HCT116 (cell line): Measurements from ENCODE around the gene TROAP. TPM values are rescaled to one million over a fixed set of nuclear protein-coding genes. Genes with fewer than 3 reads are reported as not detected.
A peak's percentile ranks its signal among the peaks of the same experiment; 100 is the strongest.

ENCODE experiments used
- ATAC-seq: fragments of 200-7000 bp; cut with Tn5 transposase; 2 replicates; pipeline ENCODE4 v1.9.1; 2020; ENCODE audit warnings: mild to moderate bottlenecking, moderate library complexity
- BruUV-seq: library from RNA; stranded (reverse); fragments of 400-500 nt; replicated peaks from 2 replicates; lab custom pipeline; 2021; lab: Mats Ljungman, UMichigan
- CTCF ChIA-PET: fragments of 300-600 bp; sonication (Branson Sonifier 250); formaldehyde crosslinking; loops from one replicate; lab custom pipeline; 2021; ENCODE audit warnings: antibody characterized with exemption; lab: Charles Lee
- POLR2A ChIA-PET: fragments of 300-600, 350-600 bp; sonication (Branson Sonifier 250); formaldehyde crosslinking; loops from one replicate; lab custom pipeline; 2021; ENCODE audit warnings: antibody characterized with exemption; lab: Charles Lee
- RAD21 ChIA-PET, 2 experiments: fragments of 300-600 bp; sonication (Branson Sonifier 250); formaldehyde crosslinking; loops; one replicate each; lab custom pipeline; 2023; ENCODE audit warnings: low total read pairs in 2 of 2; ENCODE audit not compliant: uncharacterized antibody in 2 of 2, unreplicated experiment in 2 of 2, low non-redundant PET in 1 of 2; lab: Charles Lee
- DNase-seq: peaks from one replicate; pipeline ENCODE4 v3.0.0-alpha.2; 2010; ENCODE audit warnings: low read depth, low spot score
- H2AFZ ChIP-seq: fragments of 200-600 bp; shearing (Covaris generic), sonication (generic); 2 replicates; pipeline ENCODE4 v1.6.1; 2017; ENCODE audit warnings: low read depth, mixed run types, mixed read lengths, antibody characterized with exemption, low read length; ENCODE audit not compliant: poor library complexity, severe bottlenecking
- H3K27ac ChIP-seq: 2 replicates; pipeline ENCODE4 v1.5.1; 2012; ENCODE audit warnings: low read depth, low read length
- H3K27me3 ChIP-seq: fragments of 200-600 bp; sonication (generic); 2 replicates; pipeline ENCODE4 v1.6.1; 2016; ENCODE audit warnings: mixed run types, low read length, mixed read lengths; ENCODE audit not compliant: insufficient read depth
- H3K36me3 ChIP-seq, 2 experiments: fragments of 200-500 bp in 1 of 2; fragments of 200-600 bp in 1 of 2; sonication (Bioruptor generic) in 1 of 2; sonication (generic) in 1 of 2; 2 replicates each; pipeline versions ENCODE4 v1.5.1 to v1.6.1; 2014 to 2016; ENCODE audit warnings: low read length in 2 of 2, inconsistent platforms in 1 of 2, mixed read lengths in 1 of 2, mixed run types in 1 of 2; ENCODE audit not compliant: insufficient read depth in 2 of 2, control insufficient read depth in 1 of 2
- H3K4me1 ChIP-seq, 2 experiments: fragments of 200-600 bp in 1 of 2; sonication (generic) in 1 of 2; 2 replicates each; pipeline versions ENCODE4 v1.5.1 to v1.6.1; 2012 to 2017; ENCODE audit warnings: low read length in 2 of 2, inconsistent platforms in 1 of 2, mild to moderate bottlenecking in 1 of 2, mixed read lengths in 1 of 2, mixed run types in 1 of 2, moderate library complexity in 1 of 2; ENCODE audit not compliant: insufficient read depth in 2 of 2, control insufficient read depth in 1 of 2
- H3K4me2 ChIP-seq: fragments of 200-600 bp; sonication (generic); 2 replicates; pipeline ENCODE4 v1.6.1; 2017; ENCODE audit warnings: mixed run types, low read length, mixed read lengths
- H3K4me3 ChIP-seq, 2 experiments: fragments of 200-600 bp in 1 of 2; sonication (generic) in 1 of 2; replicated peaks in 1 of 2; 2 replicates each; pipeline ENCODE4 v1.5.1; 2011 to 2016; ENCODE audit warnings: low read length in 2 of 2, control low read depth in 1 of 2, low read depth in 1 of 2, mild to moderate bottlenecking in 1 of 2, mixed read lengths in 1 of 2, mixed run types in 1 of 2
- H3K79me2 ChIP-seq: fragments of 200-600 bp; sonication (generic); 2 replicates; pipeline ENCODE4 v1.6.1; 2017; ENCODE audit warnings: mild to moderate bottlenecking, mixed run types, low read length, moderate library complexity, mixed read lengths; ENCODE audit not compliant: insufficient read depth
- H3K9ac ChIP-seq: fragments of 200-600 bp; sonication (generic); 2 replicates; pipeline ENCODE4 v1.6.1; 2016; ENCODE audit warnings: low read length, mixed read lengths
- H3K9me2 ChIP-seq: fragments of 200-600 bp; sonication (generic), shearing (Covaris generic); 2 replicates; pipeline ENCODE4 v1.6.1; 2017; ENCODE audit warnings: mixed run types, mild to moderate bottlenecking, moderate library complexity; ENCODE audit not compliant: insufficient read depth
- H3K9me3 ChIP-seq, 2 experiments: fragments of 200-500 bp in 1 of 2; fragments of 200-600 bp in 1 of 2; sonication (Bioruptor generic) in 1 of 2; sonication (generic) in 1 of 2; 2 replicates each; pipeline ENCODE4 v1.6.1; 2014 to 2017; ENCODE audit warnings: low read length in 2 of 2, mixed read lengths in 2 of 2, inconsistent platforms in 1 of 2, low read depth in 1 of 2, mild to moderate bottlenecking in 1 of 2, mixed run types in 1 of 2, moderate library complexity in 1 of 2; ENCODE audit not compliant: control insufficient read depth in 1 of 2, insufficient read depth in 1 of 2
- H4K20me1 ChIP-seq: fragments of 200-600 bp; sonication (generic), shearing (Covaris generic); 2 replicates; pipeline ENCODE4 v1.6.1; 2017; ENCODE audit warnings: mixed run types, mild to moderate bottlenecking, moderate library complexity; ENCODE audit not compliant: insufficient read depth
- EZH2 ChIP-seq: fragments of 200-600 bp; sonication (generic); IDR thresholded peaks from 2 replicates; pipeline ENCODE4 v1.6.1; 2017; ENCODE audit warnings: antibody characterized with exemption, mixed run types
- JUND ChIP-seq: IDR thresholded peaks from 2 replicates; pipeline ENCODE4 v1.6.1; 2012
- POLR2A ChIP-seq: IDR thresholded peaks from 2 replicates; pipeline ENCODE4 v1.7.0; 2011; ENCODE audit warnings: borderline replicate concordance; ENCODE audit not compliant: insufficient read depth, insufficient read length; ENCODE audit errors: extremely low read depth
- POLR2AphosphoS5 ChIP-seq: IDR thresholded peaks from 2 replicates; pipeline ENCODE4 v1.6.1; 2011; ENCODE audit warnings: mild to moderate bottlenecking, low read depth, low read length, moderate library complexity
- SP1 ChIP-seq: IDR thresholded peaks from 2 replicates; pipeline ENCODE4 v1.6.1; 2012; ENCODE audit warnings: low read depth
- SRF ChIP-seq: IDR thresholded peaks from 2 replicates; pipeline ENCODE4 v1.6.1; 2012; ENCODE audit warnings: low read depth
- YY1 ChIP-seq: IDR thresholded peaks from 2 replicates; pipeline ENCODE4 v1.6.1; 2011; ENCODE audit warnings: low read length, low read depth, moderate library complexity, mild to moderate bottlenecking; ENCODE audit not compliant: insufficient replicate concordance; ENCODE audit errors: extremely low read depth
- intact Hi-C: fragments of 100-400 bp; cut with micrococcal nuclease; formaldehyde crosslinking; loops from 2 replicates; pipeline ENCODE4 v1.10.0; 2022
- total RNA-seq: library from RNA; stranded (reverse); gene quantifications from one replicate; pipeline ENCODE4 v1.2.1, GENCODE V29; 2021; ENCODE audit not compliant: unreplicated experiment
- TF ChIP-seq, protein P1 (sequence below), 3 experiments: fragments of 200-600 bp in 1 of 3; sonication (generic) in 1 of 3; IDR thresholded peaks in 2 of 3; conservative IDR thresholded peaks in 1 of 3; 2 replicates each; pipeline ENCODE4 v1.5.1; 2012 to 2017; ENCODE audit warnings: low read depth in 2 of 3, low read length in 2 of 3, antibody characterized with exemption in 1 of 3, borderline replicate concordance in 1 of 3, control low read depth in 1 of 3, mild to moderate bottlenecking in 1 of 3, mixed read lengths in 1 of 3, mixed run types in 1 of 3, moderate library complexity in 1 of 3; ENCODE audit not compliant: insufficient read depth in 1 of 3
- TF ChIP-seq, protein P2 (sequence below): IDR thresholded peaks from 2 replicates; pipeline ENCODE4 v1.6.1; 2012
- TF ChIP-seq, protein P3 (sequence below): IDR thresholded peaks from 2 replicates; pipeline ENCODE4 v1.6.1; 2011; ENCODE audit warnings: mild to moderate bottlenecking, low read length, moderate library complexity; ENCODE audit not compliant: insufficient replicate concordance; ENCODE audit errors: extremely low read depth
- TF ChIP-seq, protein P4 (sequence below): IDR thresholded peaks from 2 replicates; pipeline ENCODE4 v1.6.1; 2012; ENCODE audit warnings: low read depth

The TROAP gene
- total RNA-seq, 1 experiment from 2014 or later = 99.1 TPM

DNA sequence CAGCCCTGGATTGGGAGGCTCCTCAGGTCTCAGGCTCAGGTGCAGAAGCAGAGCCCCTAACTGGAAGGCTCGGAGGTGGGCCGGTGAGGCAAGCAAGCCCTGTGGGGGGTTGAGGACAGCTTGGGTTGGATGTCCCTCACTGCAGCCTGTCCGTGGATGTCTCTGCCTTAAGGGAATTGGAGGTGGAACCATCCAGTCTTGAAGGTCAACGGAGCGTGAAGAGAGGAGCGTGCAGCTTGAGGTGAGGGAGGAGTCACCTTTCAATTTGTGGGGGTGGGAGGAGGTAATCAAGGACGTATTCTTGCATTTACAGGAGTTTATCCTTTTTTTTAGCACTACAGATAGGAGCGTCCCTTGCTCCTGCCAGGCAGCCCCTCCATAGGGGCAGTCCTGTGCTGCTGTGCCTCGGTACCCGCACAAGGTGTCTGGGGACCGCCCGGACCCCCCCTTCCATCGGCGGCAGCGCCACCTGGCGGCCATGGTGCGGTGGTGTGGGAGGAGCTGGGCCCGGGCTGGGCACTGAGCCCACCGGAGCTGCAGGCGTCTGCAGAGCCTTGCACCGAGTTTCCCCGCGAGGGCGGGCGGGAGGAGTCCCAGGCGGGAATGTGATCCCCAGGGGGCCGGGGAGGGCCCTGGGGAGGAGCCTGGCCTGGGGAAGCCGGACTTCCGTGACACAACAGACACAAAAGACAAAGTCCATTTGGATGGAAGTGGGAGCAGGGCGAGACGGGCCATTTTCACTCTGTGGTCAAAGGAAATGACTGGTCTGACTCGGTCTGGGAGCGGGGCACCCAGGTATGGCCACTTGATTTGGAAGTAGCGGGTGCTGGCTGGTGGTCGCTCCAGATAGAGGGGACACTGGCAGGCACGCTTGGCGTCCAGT is 24.5 kb downstream of the TROAP start:
- Histone ChIP-seq H3K36me3 (peaks cover 0 to 11% of the 10 kb centered on the region in 2 experiments; a peak in 2 of 4 replicates), H3K9ac (peak overlapping the region; percentile 79), H3K27me3 (no peaks in the 10 kb centered on the region), H3K9me3 (no peaks in the 10 kb centered on the region), H3K79me2 (peaks cover 4% of the 10 kb centered on the region; the same call in 1 of the 2 replicates), H2AFZ (peak overlapping the region; percentile 72), H4K20me1 (no peaks in the 10 kb centered on the region), H3K4me1 (peaks cover 37 to 47% of the 10 kb centered on the region in 2 experiments), H3K9me2 (no peaks in the 10 kb centered on the region), H3K4me3 (peak overlapping the region; percentile 73 to 80), H3K4me2 (peak overlapping the region; percentile 88), H3K27ac (peak overlapping the region; percentile 80)
- peak; percentile 89 for DNase-seq
- RAD21 ChIA-PET = interaction anchor here (0.6 to 1.3 kb wide), 7 partner anchors 10 to 167 kb away, joined by 3 to 6 read pairs (median 4); no protein-coding TSS in a partner anchor
- TF ChIP-seq, protein P1, sequence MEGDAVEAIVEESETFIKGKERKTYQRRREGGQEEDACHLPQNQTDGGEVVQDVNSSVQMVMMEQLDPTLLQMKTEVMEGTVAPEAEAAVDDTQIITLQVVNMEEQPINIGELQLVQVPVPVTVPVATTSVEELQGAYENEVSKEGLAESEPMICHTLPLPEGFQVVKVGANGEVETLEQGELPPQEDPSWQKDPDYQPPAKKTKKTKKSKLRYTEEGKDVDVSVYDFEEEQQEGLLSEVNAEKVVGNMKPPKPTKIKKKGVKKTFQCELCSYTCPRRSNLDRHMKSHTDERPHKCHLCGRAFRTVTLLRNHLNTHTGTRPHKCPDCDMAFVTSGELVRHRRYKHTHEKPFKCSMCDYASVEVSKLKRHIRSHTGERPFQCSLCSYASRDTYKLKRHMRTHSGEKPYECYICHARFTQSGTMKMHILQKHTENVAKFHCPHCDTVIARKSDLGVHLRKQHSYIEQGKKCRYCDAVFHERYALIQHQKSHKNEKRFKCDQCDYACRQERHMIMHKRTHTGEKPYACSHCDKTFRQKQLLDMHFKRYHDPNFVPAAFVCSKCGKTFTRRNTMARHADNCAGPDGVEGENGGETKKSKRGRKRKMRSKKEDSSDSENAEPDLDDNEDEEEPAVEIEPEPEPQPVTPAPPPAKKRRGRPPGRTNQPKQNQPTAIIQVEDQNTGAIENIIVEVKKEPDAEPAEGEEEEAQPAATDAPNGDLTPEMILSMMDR (IDR thresholded peaks at IDR 0.05 in 2 of 3, conservative IDR thresholded peaks at IDR 0.05 in 1 of 3; ENCODE audit: borderline replicate concordance in 1 of 3, insufficient read depth in 1 of 3, low read depth in 2 of 3, low read length in 2 of 3) = peak in 2 of 3 experiments; percentile 88 to 96; a peak in 4 of 6 replicates
- TF ChIP-seq POLR2AphosphoS5 = peak; percentile 94
- TF ChIP-seq SP1 = no peak
- no peak for TF ChIP-seq JUND
- TF ChIP-seq, protein P2, sequence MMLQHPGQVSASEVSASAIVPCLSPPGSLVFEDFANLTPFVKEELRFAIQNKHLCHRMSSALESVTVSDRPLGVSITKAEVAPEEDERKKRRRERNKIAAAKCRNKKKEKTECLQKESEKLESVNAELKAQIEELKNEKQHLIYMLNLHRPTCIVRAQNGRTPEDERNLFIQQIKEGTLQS = no peak
- TF ChIP-seq, protein P3, sequence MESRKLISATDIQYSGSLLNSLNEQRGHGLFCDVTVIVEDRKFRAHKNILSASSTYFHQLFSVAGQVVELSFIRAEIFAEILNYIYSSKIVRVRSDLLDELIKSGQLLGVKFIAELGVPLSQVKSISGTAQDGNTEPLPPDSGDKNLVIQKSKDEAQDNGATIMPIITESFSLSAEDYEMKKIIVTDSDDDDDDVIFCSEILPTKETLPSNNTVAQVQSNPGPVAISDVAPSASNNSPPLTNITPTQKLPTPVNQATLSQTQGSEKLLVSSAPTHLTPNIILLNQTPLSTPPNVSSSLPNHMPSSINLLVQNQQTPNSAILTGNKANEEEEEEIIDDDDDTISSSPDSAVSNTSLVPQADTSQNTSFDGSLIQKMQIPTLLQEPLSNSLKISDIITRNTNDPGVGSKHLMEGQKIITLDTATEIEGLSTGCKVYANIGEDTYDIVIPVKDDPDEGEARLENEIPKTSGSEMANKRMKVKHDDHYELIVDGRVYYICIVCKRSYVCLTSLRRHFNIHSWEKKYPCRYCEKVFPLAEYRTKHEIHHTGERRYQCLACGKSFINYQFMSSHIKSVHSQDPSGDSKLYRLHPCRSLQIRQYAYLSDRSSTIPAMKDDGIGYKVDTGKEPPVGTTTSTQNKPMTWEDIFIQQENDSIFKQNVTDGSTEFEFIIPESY = peak; percentile 16
- TF ChIP-seq, protein P4, sequence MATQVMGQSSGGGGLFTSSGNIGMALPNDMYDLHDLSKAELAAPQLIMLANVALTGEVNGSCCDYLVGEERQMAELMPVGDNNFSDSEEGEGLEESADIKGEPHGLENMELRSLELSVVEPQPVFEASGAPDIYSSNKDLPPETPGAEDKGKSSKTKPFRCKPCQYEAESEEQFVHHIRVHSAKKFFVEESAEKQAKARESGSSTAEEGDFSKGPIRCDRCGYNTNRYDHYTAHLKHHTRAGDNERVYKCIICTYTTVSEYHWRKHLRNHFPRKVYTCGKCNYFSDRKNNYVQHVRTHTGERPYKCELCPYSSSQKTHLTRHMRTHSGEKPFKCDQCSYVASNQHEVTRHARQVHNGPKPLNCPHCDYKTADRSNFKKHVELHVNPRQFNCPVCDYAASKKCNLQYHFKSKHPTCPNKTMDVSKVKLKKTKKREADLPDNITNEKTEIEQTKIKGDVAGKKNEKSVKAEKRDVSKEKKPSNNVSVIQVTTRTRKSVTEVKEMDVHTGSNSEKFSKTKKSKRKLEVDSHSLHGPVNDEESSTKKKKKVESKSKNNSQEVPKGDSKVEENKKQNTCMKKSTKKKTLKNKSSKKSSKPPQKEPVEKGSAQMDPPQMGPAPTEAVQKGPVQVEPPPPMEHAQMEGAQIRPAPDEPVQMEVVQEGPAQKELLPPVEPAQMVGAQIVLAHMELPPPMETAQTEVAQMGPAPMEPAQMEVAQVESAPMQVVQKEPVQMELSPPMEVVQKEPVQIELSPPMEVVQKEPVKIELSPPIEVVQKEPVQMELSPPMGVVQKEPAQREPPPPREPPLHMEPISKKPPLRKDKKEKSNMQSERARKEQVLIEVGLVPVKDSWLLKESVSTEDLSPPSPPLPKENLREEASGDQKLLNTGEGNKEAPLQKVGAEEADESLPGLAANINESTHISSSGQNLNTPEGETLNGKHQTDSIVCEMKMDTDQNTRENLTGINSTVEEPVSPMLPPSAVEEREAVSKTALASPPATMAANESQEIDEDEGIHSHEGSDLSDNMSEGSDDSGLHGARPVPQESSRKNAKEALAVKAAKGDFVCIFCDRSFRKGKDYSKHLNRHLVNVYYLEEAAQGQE = no peak
- peak; percentile 65 for TF ChIP-seq YY1
- TF ChIP-seq SRF = no peak
- peak; percentile 57 for TF ChIP-seq POLR2A
- TF ChIP-seq EZH2 = no peak
- POLR2A ChIA-PET = interaction anchor here (0.6 to 2.7 kb wide), 13 partner anchors 10 to 1870 kb away, joined by 3 to 16 read pairs (median 3); partner anchors contain the start of genes POU6F1 and SPATS2
- ATAC-seq = peak; percentile 95
- CTCF ChIA-PET = interaction anchor here (0.6 to 4.2 kb wide), 37 partner anchors 8 to 394 kb away, joined by 3 to 74 read pairs (median 5); partner anchors contain the start of genes C1QL4, PRPH, SPATS2 and TMBIM6
- intact Hi-C loops = no loop called here
- no TSS peak for BruUV-seq
